ENCODE results near the gene LAMTOR3. TPM values are rescaled to one million over a fixed set of nuclear protein-coding genes. Genes with fewer than 3 reads are reported as not detected.
A peak's percentile ranks its signal among the peaks of the same experiment; 100 is the strongest.

The LAMTOR3 gene
- total RNA-seq, 2 donors from 2014 or later, result 31.6 to 33.0 TPM

- Mint-ChIP-seq H3K4me1 (no peaks in the 10 kb centered on the region), H3K27ac (no peak overlapping the region), H3K27me3 (ENCODE audit: insufficient read depth) (no peaks in the 10 kb centered on the region), H3K36me3 (ENCODE audit: low read depth) (peaks cover 15% of the 10 kb centered on the region), H3K4me3 (no peak overlapping the region), H3K9me3 (no peaks in the 10 kb centered on the region)
- Histone ChIP-seq H3K36me3 (ENCODE audit: control insufficient read depth, insufficient read depth, low read length) (peaks cover 57% of the 10 kb centered on the region), H3K4me3 (ENCODE audit: low read length) (no peak overlapping the region), H3K4me1 (ENCODE audit: control insufficient read depth, insufficient read depth, low read length) (peaks cover 5% of the 10 kb centered on the region), H3K27me3 (ENCODE audit: control insufficient read depth, insufficient read depth, low read length, poor library complexity, severe bottlenecking) (no peaks in the 10 kb centered on the region), H3K27ac (ENCODE audit: low read depth, low read length) (no peak overlapping the region), H3K9ac (ENCODE audit: extremely low read depth, low read length, poor library complexity, severe bottlenecking) (no peak overlapping the region), H3K9me3 (ENCODE audit: control insufficient read depth, low read length) (no peaks in the 10 kb centered on the region)
- DNase-seq, result peak; percentile 49
- 88% methylated on average over 2 of the region's 2 CpGs; no CpG with 5 or more reads in 1 of the 2 experiments for WGBS, 2 experiments (ENCODE audit: insufficient coverage in 1 of 2, insufficient read length in 1 of 2)
- TF ChIP-seq CTCF (conservative IDR thresholded peaks at IDR 0.05), result peak; percentile 87
These were observed 9.1 kb downstream of the LAMTOR3 start for GRCh38 chr4:99885063-99885664.

GRCh38 chr4:99879458-99879857 is 14.8 kb downstream of the LAMTOR3 start:
- 97% methylated on average over 3 of the region's 3 CpGs; no CpG with 5 or more reads in 1 of the 2 experiments for WGBS, 2 experiments (ENCODE audit: insufficient coverage in 1 of 2, insufficient read length in 1 of 2)
- H3K36me3 ChIP-seq (ENCODE audit: control insufficient read depth, insufficient read depth, low read length), result peaks cover 56% of the 10 kb centered on the region
- no peaks in the 10 kb centered on the region for H3K9me3 ChIP-seq (ENCODE audit: control insufficient read depth, low read length)
- no peak overlapping the region for H3K4me3 ChIP-seq (ENCODE audit: low read length)
- Mint-ChIP-seq H3K27ac (no peak overlapping the region), H3K4me1 (no peaks in the 10 kb centered on the region), H3K27me3 (ENCODE audit: insufficient read depth) (no peaks in the 10 kb centered on the region), H3K36me3 (ENCODE audit: low read depth) (peaks cover 18% of the 10 kb centered on the region), H3K9me3 (no peaks in the 10 kb centered on the region), H3K4me3 (no peak overlapping the region)
- no peak overlapping the region for H3K9ac ChIP-seq (ENCODE audit: extremely low read depth, low read length, poor library complexity, severe bottlenecking)
- no peak for DNase-seq
- H3K27me3 ChIP-seq (ENCODE audit: control insufficient read depth, insufficient read depth, low read length, poor library complexity, severe bottlenecking), result no peaks in the 10 kb centered on the region
- no peak overlapping the region for H3K27ac ChIP-seq (ENCODE audit: low read depth, low read length)
- no peak for TF ChIP-seq CTCF (conservative IDR thresholded peaks at IDR 0.05)
- H3K4me1 ChIP-seq (ENCODE audit: control insufficient read depth, insufficient read depth, low read length), result no peaks in the 10 kb centered on the region

- Mint-ChIP-seq H3K36me3 (ENCODE audit: low read depth) (peaks cover 15% of the 10 kb centered on the region), H3K4me3 (no peak overlapping the region)
These were observed 15.6 kb downstream of the LAMTOR3 start for GRCh38 chr4:99878604-99879003.

More at GRCh38 chr4:99878604-99879003, 15.6 kb downstream of the LAMTOR3 start:
- H3K9me3 ChIP-seq (ENCODE audit: control insufficient read depth, low read length), result no peaks in the 10 kb centered on the region
- no peak overlapping the region for H3K4me3 ChIP-seq (ENCODE audit: low read length)
- H3K4me1 ChIP-seq (ENCODE audit: control insufficient read depth, insufficient read depth, low read length), result no peaks in the 10 kb centered on the region
- no peak for TF ChIP-seq CTCF (conservative IDR thresholded peaks at IDR 0.05)
- no peaks in the 10 kb centered on the region for H3K27me3 Mint-ChIP-seq (ENCODE audit: insufficient read depth)
- H3K27me3 ChIP-seq (ENCODE audit: control insufficient read depth, insufficient read depth, low read length, poor library complexity, severe bottlenecking), result no peaks in the 10 kb centered on the region
- H3K4me1 Mint-ChIP-seq, result no peaks in the 10 kb centered on the region
- H3K9me3 Mint-ChIP-seq, result no peaks in the 10 kb centered on the region
- H3K9ac ChIP-seq (ENCODE audit: extremely low read depth, low read length, poor library complexity, severe bottlenecking), result no peak overlapping the region
- peaks cover 48% of the 10 kb centered on the region for H3K36me3 ChIP-seq (ENCODE audit: control insufficient read depth, insufficient read depth, low read length)
- H3K27ac ChIP-seq (ENCODE audit: low read depth, low read length), result no peak overlapping the region
- no peak for DNase-seq
- no peak overlapping the region for H3K27ac Mint-ChIP-seq

All from endodermal cell (in vitro differentiated cells).